HTERT RPE-1 (cell line): ENCODE results near the gene SRRM5.
"Not testable (repeated sequence)": the region's sequence is repeated elsewhere in the genome, so short reads cannot be mapped to it uniquely, and the experiment has no call there.

Experiments used
- in situ Hi-C: fragments of 300-500 bp; cut with MboI; formaldehyde crosslinking; loops from 4 replicates; pipeline ENCODE4 v1.14.3; 2020; ENCODE audit warnings: low sequenced_read_pairs

The SRRM5 gene

DNA sequence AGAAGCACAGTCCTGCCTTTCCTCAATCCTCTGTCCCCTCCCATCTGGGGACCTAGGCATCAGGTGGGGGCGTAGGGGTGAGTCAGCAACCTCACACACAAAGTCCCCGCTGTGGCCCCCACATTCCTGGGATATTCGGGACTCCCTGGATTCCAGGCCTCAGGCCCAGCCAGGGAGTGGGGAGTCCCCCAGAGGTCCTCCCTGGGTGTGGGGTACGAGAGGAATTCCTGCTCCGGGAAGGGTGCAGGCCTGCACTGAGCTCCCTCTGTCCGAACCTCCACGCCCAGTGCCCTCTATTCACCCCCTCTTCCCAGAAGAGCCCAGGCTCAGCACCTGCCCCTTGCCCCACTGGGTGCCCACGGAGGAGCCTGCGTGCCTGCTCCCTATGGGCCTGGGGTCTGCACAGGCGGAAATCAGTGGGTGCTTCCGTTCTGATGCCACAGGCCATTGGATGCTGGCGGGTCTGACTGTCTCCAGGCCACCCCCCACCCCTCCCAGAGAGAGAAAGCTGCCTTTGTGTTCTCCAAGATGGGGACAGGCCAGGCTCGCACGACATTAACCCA, 24.3 kb downstream of the SRRM5 start:
- in situ Hi-C loops = no loop called here

DNA sequence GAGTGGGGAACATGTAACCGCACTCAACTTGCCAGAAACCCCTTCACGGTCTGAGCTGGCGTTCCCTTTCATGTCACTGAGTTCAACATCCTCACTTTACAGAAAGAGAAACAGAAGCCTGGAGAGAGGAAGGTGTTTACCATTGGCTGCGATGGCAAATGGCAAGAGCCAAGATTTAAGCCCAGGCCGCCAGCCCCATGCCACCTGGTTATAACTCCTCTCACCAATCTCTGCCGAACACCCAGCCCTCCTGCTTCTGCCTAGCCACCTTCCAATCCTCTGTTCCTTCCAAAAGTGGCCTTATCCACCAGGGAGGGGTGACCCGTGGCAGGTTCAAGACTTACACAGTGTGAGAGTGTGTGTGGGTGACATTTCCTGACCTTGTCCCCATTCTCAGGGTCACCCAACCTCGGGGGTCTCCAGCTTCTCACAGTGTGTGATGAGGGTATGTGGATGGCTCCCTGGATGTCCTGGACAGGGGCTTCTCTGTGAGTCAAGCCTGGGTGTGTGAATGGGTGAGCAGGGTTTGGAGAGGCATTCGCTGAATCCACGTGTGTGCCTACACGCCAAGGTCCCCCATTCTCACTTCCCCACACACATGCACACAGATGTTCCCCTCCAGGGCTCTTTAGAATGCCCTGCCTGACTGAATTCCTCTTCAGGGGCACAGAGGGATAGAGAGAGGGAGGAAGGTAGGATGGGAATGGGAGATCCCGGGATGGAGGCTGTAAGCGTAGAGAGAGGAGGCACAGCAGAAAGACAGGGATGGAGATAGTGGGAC, 26.5 kb downstream of the SRRM5 start:
- in situ Hi-C loops = no loop called here

DNA sequence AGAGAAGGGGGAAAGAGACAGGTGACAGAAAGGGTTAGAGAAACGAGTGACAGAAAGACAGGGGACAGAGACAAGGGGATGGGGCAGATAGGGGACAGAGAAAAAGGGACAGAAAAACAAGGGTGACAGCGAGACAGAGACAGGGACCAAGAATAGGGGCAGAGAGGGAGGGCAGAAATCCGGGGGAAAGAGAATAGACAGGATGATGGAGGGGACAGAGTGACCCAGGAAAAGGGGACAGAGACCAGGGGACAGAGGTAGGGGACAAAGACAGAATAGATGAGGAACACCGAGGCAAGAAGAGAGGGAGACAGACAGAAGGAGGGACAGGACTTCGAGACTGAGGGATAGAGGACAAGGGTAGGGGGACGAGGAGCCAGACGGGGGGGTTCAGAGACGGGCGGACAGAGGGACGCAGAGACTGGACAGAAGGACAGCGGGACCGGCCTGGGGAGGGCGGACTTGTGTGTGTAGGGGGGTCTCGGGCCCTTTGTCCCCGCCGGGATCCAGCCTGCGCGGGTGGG, 27.2 kb downstream of the SRRM5 start:
- in situ Hi-C loops = no loop called here

DNA sequence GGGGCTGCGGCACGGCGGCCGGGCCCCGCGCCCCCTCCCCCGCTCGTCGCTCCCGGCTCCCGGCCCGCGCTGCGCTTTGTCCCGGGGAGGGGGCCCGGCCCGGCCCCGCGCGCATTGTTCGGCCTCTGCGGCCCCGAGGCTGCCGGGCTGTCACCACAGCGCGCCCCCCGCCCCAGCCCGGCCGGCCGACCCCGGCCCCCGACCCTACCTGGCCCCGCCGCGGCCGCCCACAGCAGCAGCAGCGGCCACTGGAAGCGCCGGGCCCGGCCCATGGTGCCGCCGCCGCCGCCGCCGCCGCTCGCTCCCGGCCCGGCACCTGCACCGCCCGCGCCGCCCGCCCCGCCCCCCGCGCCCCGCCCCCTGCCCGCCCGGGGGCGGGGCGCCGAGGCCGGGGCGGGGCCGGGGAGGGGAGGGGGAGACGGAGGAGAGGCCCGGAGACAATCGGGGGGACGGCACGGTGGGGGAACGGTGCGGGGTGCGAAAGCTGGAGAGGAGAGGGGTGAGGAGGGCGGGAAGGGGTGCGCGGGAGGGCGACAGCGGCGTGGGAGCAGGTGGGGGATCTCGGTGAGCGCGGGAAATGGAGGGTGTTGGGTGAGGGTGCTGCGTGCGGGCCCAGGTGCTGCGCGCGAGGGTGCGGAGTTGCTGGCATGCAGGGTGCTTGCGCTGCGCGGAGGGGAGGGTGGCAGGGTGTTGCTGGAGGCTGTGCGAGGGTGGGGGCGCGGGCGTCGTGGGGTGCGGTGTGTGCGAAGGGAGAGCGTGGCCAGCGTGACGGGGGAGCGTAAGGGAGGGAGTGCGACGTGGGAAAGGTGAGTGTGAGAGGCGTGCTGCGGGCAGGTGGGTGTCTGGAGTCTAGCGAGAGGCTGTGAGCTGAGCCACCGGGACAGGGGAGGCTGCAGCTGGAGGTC, 27.9 kb downstream of the SRRM5 start, which contains the start of gene CADM4:
Gene CADM4 (minus strand): TSS at position 332 of the 905 bp plus-strand sequence. CDS start 60 bp downstream, at position 272.
- in situ Hi-C loops = no loop called here

DNA sequence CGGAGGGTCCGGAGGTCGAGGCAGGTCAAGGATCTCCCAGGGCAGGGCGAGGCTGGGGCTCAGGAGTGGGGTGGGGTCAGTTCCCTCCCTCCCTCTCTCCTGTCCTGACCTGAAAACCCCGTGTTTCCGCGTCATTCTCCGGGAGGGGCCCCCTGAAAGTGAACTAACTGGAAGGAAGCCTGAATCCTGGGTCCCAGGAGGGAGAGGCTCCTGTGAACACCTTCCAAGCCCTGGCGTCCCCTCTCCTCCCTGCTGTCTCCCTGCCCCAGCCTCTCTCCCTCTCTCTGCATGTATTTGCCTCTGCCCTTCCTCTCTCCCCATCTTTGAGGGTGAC, 28.5 kb downstream of the SRRM5 start:
- in situ Hi-C loops = no loop called here

DNA sequence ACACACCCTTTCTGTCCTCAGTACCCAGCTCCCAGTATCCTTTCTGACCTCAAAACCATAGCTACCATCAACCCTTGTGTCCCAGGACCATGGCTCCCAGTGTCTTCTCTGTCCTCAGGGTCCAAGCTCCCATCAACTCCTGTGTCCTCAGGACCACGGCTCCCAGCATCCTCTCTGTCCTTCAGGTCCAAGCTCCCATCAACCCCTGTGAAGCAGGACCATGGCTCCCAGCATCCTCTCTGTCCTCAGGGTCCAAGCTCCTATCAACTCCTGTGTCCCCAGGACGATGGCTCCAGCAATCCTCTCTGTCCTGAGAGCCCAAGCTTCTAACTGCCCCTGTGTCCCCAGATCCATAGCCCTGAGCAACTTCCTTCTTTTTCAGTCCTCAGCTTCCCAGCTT, 29.4 kb downstream of the SRRM5 start:
- in situ Hi-C loops = no loop called here

DNA sequence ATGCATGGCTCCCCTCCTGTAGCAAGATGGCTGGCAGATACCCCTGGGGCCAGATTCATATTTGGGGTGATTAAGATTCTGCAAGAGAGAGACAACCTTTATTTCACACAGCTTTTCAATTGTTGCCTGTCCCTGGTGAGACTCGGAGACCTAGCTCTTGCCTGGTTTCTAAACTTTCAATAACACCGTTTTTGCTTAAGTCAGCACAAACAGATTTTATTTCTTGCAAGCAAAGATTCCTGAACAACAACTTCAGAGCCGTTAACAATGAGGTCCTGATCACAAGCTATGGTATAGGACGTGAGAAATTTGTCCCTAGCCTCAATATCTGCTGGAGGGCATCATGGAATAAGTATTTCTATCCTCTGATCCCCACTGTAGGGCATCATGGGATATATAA, 30.6 kb downstream of the SRRM5 start:
- in situ Hi-C loops = no loop called here

DNA sequence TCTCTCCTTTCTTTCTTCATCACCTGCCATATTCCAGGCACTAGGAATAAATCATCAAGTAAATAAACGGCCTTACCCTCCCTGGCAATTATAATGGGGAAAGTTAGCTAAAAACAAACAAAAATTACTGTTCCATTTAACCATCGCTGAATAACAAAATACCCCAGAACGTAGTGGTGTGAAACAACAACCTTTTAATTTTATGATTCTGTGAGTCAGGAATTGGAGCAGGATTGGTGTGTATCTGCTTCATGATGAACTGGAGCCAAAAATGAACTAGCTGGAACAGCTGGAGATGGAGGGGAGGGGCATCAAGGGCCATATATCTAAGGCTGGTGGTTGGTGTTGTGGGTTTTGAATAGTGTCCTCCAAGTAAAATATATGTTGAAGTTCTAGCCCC, 31.4 kb downstream of the SRRM5 start:
- in situ Hi-C loops = no loop called here

DNA sequence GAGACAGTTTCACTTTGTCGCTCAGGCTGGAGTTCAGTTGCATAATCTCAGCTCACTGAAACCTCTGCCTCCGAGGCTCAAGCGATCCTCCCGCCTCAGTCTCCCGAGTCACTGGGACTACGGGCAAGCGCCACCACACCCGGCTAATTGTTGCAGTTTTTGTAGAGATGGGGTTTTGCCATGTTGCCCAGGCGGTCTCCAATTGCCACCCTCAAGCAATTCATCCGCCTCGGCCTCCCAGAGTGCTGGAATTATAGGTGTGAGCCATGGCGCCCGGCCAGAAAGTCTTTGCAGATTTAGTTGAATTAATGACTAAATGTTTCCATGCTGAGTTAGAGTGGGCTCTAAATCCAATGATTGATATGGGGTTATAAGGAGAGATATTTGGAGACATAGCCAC, 32.3 kb downstream of the SRRM5 start:
- in situ Hi-C loops = no loop called here

DNA sequence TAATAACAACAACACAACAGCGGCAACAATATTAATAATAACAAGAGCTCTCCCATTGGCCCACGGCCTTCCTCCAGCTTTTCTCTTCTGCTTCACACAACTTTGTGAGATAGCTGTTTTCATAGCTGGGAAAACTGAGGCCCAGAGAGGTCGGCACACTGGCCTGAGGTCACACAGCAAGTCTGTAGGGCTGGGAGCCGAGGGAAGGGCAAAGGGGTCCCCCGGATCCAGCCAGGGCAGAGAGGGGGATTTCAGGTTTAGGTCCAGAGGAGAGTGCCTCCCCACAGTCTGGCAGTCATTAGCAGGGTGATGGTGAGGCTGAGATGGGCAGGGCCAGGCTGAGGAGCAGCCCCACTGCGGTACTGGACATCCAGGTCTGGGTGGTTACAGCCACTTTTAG, 36.7 kb downstream of the SRRM5 start:
- in situ Hi-C loops = no loop called here

DNA sequence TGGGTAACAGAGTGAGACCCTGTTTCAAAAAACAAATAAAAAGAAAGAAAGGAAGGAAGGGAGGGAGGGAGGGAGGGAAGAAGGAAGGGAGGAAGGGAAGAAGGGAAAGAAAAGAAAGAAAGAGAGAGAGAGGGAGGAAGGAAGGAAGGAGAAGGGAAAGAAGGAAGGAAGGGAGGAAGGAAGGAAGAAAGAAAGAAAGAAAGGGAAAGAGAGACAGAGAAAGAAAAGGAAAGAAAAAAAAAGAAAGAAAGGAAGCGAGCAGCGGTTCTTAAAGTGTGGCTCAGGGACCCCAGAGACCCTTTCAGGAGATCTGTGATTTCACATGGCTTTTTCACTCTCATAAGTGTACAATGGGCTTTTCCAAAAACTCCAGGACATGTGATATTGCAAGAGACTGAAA, 37.6 kb downstream of the SRRM5 start:
- in situ Hi-C loops = no loop called here

DNA sequence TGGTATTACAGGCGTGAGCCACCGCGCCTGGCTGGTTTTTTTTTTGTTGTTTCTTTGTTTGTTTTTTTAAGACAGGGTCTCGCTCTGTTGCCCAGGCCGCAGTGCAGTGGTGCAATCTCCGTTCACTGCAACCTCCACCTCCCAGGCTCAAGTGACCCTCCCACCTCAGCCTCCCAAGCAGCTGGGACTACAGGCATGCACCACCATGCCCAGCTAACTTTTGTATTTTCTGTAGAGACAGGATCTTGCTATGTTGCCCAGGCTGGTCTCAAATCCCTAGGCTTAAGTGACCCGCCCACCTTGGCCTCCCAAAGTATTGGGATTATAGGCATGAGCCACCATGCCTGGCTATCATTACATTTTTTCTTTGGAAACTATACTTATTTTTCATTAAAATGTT, 38.4 kb downstream of the SRRM5 start:
- in situ Hi-C loops = not testable (repeated sequence)

DNA sequence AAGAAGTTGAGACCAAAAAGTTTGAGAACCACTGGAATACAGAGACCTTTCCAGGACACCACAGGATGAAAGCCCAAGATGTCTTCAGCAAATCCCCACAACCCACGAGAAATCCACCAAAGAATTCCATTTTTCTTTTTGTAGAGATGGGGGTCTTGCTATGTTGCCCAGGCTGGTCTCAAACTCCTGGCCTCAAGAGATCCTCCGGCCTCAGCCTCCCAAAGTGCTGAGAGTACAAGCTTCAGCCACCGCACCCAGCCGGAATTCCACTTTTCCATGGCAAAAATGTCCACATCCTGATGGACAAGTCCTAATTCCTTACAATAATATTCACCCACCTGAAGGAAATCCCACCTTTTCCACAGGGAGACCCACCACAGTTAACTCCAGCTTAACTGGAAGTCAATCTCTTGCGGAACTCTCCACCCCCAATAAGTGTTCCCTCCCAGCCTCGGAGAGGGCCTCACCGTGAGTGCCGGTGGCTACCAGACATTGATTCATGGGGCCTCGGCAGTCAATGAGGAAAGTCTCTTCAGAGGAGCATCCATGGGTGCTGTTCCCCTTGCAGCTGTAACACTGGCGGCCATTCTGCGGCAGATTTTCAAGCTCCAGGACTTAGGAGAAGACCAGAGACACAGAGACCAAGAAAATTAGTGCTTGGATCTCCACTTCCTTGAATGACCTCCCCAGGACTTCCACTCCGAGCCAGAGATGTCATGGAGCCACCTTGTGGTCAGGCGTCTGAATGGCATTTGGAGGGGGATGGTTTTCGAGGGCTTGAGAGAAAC, 40.1 kb downstream of the SRRM5 start:
- in situ Hi-C loops = no loop called here

DNA sequence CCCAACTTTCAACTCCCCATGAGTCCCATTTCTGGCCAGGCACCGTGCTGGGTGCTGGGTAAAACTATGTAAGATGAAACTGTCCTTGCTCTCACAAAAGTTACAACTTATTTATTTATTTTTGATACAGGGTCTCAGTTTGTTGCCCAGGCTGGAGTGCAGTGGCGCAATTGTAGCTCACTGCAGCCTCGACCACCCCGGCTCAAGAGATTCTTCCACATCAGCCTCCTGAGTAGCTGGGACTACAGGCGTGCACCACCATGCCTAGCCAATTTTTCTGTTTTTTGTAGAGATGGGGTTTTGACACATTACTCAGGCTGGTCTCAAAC, 40.6 kb downstream of the SRRM5 start:
- in situ Hi-C loops = no loop called here

DNA sequence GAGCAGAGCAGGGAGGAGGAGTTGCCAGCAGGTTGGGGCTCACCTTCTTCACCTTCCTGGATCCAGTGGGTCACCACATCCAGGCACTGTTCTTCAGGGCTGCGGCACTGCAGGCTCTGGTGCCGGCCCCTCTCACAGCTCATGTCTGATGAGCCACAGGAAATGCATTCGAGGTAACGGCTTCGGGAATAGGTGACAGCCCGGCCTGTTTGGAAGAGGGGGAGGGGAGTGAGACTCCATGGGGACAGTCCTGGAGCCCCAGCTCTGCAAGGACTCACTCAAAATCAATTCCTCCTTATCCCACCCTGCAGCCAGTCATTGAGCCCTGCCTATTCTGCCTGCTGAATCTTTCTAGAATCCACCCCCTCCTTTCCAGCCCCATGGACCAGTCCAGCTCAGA, 44.5 kb downstream of the SRRM5 start:
- in situ Hi-C loops = no loop called here

DNA sequence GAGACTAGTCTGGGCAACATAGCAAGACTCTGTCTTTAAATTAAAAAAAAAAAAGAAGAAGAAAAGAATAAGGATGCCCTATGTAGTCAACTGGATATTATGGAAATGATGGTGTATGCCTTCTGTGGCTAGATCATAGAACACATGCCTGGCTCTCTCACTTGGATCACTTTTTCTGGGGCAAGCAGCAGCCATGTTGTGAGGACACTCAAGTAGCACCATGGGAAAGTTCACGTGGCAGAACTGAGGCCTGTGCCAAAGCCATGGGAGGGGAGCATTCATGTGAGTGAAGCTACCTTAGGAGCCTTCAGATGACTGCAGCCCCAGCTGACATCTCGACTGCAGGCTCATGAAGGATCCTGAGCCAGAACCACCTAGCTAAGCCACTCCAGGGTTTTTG, 46.1 kb downstream of the SRRM5 start:
- in situ Hi-C loops = no loop called here

DNA sequence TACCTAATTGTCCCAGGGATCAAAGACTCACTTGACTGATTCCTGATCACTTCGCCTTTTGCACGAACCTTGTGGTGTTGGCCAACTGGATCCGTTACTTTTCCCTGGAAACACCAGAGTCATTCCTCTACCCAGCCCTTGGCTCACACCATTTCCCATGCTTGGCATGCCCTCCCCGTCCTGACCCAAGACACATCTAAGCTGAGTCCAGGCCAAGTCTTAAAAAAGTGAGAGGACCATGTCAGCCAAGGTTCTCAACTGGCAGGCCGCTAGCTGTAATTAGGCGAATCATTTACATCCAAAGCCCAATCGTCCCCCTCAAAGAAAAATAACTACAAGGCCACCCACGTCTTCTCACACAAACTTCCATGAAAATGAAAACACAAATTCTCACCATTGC, 46.6 kb downstream of the SRRM5 start:
- in situ Hi-C loops = no loop called here

DNA sequence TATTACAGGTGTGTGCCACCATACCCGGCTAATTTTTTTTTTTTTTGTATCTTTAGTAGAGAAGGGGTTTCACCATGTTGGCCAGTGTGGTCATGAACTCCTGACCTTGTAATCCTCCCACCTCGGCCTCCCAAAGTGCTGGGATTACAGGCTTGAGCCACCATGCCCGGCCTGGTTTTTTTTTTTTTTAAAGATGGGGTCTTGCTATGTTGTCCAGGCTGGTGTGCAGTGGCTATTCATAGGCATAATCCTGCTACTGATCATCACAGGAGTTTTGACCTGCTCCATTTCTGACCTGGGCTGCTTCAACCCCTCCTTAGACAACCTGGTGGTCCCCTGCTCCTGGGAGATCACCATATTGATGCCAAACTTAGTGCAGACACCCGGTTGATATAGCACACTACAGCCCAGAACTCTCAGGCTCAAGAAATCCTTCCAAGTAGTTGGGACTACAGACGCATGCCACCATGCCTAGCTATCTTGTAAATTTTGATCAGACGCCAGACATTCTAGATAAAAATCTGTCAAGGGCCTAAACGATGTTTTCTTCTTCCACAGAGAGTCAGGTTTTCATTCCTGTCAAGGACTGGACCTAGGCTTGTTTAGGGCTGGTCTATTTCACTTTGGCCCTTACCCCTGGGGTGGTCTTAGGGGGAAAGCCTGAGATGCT, 48.5 kb downstream of the SRRM5 start:
- in situ Hi-C loops = no loop called here

DNA sequence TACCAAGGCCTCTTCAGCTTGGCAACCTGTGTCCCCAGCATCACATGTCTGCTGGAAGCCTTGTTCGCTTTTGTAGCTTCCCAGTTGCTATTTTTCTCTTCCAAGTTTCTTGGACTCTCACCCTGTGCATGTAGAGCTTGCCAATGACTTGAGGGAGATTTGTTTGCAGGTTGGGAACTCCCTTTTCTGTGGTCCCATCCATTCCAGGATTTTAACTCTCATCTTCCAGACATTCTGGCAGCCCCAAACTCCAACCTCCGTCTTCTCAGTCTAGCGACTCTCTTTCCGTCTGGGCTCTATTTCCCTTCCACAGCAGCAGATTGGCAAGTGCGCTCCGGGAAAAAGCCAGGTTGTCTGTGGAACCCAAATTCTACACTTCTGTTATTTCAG, 49.1 kb downstream of the SRRM5 start:
- in situ Hi-C loops = no loop called here

DNA sequence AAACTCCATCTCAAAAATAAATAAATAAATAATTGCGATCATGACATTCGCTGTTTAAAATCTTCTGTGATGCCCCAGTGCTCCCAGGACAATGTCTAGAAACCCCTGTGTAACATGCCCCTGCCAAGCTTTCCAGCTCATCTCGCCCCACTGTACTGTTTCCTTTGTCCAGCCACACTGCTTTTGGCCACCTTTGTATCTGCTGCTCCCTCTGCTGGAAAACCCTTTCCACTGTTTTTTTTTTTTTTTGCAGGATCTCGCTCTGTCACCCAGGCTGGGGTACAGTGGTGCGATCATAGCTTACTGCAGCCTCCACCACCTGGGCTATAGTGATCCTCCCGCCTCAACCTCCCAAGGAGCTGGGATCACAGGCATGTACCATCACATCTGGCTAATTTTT, 50.6 kb downstream of the SRRM5 start:
- in situ Hi-C loops = no loop called here

DNA sequence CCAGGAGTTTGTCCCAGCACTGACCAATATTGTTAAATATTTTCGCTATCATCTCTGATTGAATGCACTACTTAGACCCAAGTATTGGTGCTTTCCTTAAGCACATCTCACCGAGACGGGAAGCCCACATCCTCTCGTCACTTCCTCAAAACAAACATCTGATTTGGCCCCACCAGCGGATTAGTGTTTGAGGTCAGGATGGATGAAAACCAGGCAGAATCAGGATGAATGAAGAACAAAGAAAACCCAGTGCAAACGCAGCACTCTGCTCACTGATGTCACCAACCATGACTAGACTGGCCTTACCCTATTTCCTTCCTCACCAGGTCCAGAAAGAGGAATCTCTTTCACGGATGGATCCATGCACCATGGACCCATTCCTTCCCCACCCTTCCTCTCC, 52.1 kb downstream of the SRRM5 start:
- in situ Hi-C loops = no loop called here
